Cerebellar cortex (tissue), 1 donor: Measurements from ENCODE around the gene S1PR2.
"Not testable (repeated sequence)": the region's sequence is repeated elsewhere in the genome, so short reads cannot be mapped to it uniquely, and the experiment has no call there.

ENCODE experiments used
- DNase-seq: peaks from one replicate; pipeline ENCODE4 v3.0.0-alpha.2; 2015; ENCODE audit warnings: low spot score

S1PR2 gene

GRCh38 chr19:10190026-10190425 lies 41.1 kb downstream of the S1PR2 start:
- no peak for DNase-seq

GRCh38 chr19:10189616-10190015 lies 41.5 kb downstream of the S1PR2 start:
- no peak for DNase-seq

DNA sequence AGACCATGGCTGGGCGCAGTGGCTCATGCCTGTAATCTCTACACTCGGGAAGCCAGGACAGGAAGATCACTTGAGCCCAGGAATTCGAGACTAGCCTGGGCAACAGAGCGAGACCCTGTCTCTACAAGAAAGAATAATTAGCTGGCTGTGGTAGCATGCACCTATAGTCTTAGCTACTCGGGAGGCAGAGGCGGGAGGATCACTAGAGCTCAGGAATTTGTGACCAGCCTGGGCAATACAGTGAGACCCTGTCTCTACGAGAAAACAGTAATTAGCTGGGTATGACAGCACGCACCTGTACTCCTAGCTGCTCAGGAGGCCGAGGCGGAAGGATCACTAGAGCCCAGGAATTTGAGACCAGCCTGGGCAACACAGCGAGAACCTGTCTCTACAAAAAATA lies 43.8 kb downstream of the S1PR2 start:
- DNase-seq: no peak

GRCh38 chr19:10184636-10185035 lies 46.5 kb downstream of the S1PR2 start:
- DNase-seq: no peak

- DNase-seq: no peak
Measured at GRCh38 chr19:10183926-10184325, 47.2 kb downstream of the S1PR2 start.

DNA sequence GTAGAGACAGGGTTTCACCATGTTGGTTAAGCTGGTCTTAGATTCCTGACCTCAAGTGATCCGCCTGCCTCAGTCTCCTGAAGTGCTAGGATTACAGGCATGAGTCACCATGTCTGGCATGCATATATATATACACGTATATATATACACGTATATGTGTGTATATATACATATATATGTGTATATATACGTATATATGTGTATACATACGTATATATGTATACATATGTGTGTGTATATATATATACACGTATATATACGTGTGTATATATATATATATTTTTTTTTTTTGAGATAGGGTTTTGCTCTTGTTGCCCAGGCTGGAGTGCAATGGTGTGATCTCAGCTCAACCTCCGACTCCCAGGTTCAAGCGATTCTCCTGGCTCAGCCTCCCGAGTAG lies 48.3 kb downstream of the S1PR2 start:
- DNase-seq: no peak

DNA sequence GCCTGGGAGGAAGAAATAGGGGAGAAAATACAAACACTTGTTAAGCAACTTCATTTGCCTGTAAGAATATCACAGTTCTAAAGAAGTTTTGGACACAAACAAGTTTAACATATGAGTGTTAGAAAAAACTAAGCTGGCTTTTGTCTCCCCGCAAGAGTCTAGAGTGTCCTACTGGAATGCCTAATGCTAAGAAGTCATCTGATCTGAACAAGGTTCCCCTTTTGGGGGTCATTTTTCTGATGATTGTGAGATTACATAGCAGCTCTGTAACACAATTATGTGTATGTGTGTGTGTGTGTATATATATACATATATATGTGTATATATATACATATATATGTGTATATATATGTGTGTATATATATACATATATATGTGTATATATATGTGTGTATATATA lies 49.1 kb downstream of the S1PR2 start:
- DNase-seq: no peak

DNA sequence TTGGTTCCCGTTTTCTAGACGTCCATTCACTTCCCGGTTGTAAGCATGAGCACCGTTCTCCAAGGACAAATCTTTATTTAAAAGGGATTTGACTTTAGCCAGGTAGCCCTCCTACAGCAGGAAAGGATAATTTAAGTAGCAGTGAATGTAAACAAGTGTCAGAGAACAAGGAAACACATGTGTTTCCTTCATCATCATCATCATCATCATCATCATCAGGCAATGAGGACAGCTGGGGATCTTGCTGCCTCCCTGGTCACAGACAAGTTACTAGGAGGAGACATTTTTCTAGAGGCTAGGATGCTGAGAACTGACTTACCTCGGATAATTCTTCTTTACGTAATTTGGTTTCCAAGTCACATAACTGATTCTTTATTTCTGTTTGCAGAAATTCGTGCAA lies 50.7 kb downstream of the S1PR2 start:
- no peak for DNase-seq

DNA sequence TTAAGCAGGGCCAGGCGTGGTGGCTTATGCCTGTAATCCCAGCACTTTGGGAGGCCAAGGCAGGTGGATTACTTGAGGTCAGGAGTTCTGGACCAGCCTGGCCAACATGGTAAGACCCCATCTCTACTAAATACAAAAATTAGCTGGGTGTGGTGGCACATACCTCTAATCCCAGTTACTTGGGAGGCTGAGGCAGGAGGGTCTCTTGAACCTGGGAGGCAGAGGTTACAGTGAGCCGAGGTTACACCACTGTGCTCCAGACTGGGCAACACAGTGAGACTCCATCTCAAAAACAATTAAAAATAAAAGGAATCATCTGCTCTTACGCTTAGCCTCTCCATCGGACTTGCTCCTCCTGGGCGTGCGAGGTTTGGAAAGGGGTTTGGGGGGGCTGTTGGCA lies 51.1 kb downstream of the S1PR2 start:
- not testable (repeated sequence) for DNase-seq

DNA sequence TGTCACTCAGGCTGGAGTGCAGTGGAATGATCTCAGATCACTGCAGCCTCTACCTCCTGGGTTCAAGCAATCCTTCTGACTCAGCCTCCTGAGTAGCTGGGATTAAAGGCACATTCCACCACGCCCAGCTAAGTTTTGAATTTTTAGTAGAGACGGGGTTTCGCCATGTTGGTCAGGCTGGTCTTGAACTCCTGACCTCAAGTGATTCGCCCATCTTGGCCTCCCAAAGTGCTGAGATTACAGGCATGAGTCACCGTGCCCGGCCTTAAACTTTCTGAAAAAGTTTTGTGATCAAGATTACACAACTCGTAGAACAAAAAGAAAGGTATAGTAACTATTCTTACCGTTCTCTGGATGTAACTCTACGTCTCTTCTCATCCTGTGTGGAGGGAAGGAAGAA lies 57.6 kb downstream of the S1PR2 start:
- no peak for DNase-seq
